ENCODE results near the gene ZNF653. TPM values are rescaled to one million over a fixed set of nuclear protein-coding genes. Genes with fewer than 3 reads are reported as not detected.

ZNF653 gene
- total and polyA plus RNA-seq, 2 donors (not counting 1 experiment from before 2014, with no cell fraction given), result 24.2 to 26.2 TPM

DNA sequence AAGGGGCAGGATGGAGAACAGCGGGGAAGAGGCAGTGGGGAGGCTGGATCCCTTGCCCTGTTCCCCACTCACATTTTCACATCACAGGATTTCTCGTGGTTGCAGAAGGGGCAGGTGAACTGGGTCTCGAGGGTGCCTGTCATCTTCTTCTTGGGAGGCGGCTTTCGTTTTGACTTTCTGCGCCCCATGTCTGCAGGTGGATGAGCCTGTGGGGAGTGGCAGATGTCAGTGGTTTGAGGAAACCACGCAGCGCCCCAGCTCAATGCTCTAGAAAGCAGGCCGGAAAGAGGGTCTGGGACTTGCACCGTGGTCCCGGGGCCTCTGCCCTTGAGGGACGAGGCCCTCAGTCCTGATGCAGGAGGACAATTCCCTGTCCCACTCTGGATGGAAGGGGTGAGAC, 48.5 kb upstream of the ZNF653 start:
- Mint-ChIP-seq H3K4me1 (peaks cover 52% of the 10 kb centered on the region), H3K27ac (peak overlapping the region; percentile 93), H3K9me3 (ENCODE audit: insufficient read depth) (no peaks in the 10 kb centered on the region), H3K4me3 (peak overlapping the region; percentile 60), H3K27me3 (no peaks in the 10 kb centered on the region)
- H2AFZ ChIP-seq (ENCODE audit: insufficient read depth, low read depth, low read length, poor library complexity, severe bottlenecking), result no peak overlapping the region
- peaks cover 30 to 55% of the 10 kb centered on the region in 2 donors for H3K4me1 ChIP-seq (ENCODE audit: control insufficient read depth in 2 of 2, insufficient read depth in 2 of 2, low read length in 2 of 2)
- DNase-seq (peak; percentile 74), ATAC-seq (ENCODE audit: low read depth) (no peak)
- 40% methylated on average over 9 of the region's 12 CpGs for WGBS (ENCODE audit: insufficient coverage)
- POLR2A ChIA-PET, result interaction anchor here (0.5 to 0.7 kb wide), 3 partner anchors 11 to 1317 kb away, joined by 3 to 4 read pairs (median 3); no protein-coding TSS in a partner anchor
- TF ChIP-seq, protein P1, sequence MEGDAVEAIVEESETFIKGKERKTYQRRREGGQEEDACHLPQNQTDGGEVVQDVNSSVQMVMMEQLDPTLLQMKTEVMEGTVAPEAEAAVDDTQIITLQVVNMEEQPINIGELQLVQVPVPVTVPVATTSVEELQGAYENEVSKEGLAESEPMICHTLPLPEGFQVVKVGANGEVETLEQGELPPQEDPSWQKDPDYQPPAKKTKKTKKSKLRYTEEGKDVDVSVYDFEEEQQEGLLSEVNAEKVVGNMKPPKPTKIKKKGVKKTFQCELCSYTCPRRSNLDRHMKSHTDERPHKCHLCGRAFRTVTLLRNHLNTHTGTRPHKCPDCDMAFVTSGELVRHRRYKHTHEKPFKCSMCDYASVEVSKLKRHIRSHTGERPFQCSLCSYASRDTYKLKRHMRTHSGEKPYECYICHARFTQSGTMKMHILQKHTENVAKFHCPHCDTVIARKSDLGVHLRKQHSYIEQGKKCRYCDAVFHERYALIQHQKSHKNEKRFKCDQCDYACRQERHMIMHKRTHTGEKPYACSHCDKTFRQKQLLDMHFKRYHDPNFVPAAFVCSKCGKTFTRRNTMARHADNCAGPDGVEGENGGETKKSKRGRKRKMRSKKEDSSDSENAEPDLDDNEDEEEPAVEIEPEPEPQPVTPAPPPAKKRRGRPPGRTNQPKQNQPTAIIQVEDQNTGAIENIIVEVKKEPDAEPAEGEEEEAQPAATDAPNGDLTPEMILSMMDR (IDR thresholded peaks at IDR 0.05), result no peak
- H3K4me3 ChIP-seq (ENCODE audit: control extremely low read depth in 1 of 5, extremely low read depth in 1 of 5, insufficient read depth in 1 of 5, low read depth in 2 of 5, low read length in 4 of 5), result no peak overlapping the region
- H3K9ac ChIP-seq (ENCODE audit: low read length), result no peak overlapping the region
- H3K9me3 ChIP-seq (ENCODE audit: control extremely low read depth in 1 of 3, control insufficient read depth in 2 of 3, insufficient read depth in 1 of 3, low read length in 2 of 3), result no peaks in the 10 kb centered on the region
- intact Hi-C loops (cut with micrococcal nuclease), result no loop called here
- peak overlapping the region; percentile 54 for H3K4me2 ChIP-seq (replicated peaks; ENCODE audit: low read depth, low read length, poor library complexity, severe bottlenecking)
- H3K27me3 ChIP-seq (replicated peaks in 1 of 4; ENCODE audit: control extremely low read depth in 1 of 4, control insufficient read depth in 3 of 4, insufficient read depth in 4 of 4, low read length in 3 of 4), result no peaks in the 10 kb centered on the region
- CTCF ChIA-PET, result interaction anchor here (10.7 kb wide), 1 partner anchor 33 kb away, joined by 289 read pairs; no protein-coding TSS in a partner anchor
- H4K20me1 ChIP-seq (ENCODE audit: control insufficient read depth, insufficient read depth, low read length, poor library complexity, severe bottlenecking), result peaks cover 37% of the 10 kb centered on the region
- H3K79me2 ChIP-seq (ENCODE audit: control insufficient read depth, insufficient read depth, low read length), result peaks cover 32% of the 10 kb centered on the region
- H3K27ac ChIP-seq (ENCODE audit: low read length in 2 of 2), result peak overlapping the region; percentile 75 to 84
- H3K36me3 ChIP-seq (replicated peaks in 1 of 2; ENCODE audit: control extremely low read depth in 1 of 2, control insufficient read depth in 1 of 2, extremely low read depth in 1 of 2, insufficient read depth in 2 of 2, low read length in 1 of 2), result peaks cover 0 to 34% of the 10 kb centered on the region in 2 experiments

DNA sequence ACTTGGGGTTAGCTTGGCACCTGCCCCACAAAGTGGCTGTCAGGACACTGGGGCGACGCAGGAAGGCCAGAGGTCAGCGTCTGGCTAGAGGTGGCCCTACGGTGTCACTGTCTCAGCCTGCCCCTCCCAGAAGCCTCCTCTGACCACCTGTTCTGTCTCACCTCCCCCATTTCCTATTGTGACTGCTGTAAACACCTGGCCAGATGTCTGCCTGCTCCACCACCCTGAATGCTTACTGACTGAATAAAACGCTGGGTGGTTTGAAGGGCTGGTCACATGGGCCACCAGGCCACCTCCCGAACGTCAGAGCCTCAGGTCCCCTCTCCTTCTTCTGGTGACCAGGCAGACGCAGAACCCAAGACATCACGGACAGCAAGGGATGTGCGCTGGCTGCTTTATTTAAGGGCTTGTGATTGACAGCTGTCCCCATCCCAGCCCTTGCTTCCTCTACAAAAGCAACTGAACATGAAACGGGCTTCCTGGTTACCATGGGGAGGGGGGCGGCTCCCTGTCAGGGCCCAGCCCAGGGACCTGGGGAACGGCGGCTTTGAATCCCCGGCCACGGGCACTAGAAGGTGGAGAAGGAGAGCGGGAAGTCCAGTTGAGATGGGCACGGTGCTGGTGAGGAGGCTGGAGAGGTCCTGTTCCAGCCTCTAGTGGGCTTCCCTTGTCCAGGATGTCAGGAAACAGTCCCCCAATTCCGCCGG, 47.2 kb upstream of the ZNF653 start:
- Histone ChIP-seq H3K9me3 (ENCODE audit: control extremely low read depth in 1 of 3, control insufficient read depth in 2 of 3, insufficient read depth in 1 of 3, low read length in 2 of 3) (no peaks in the 10 kb centered on the region), H3K4me3 (ENCODE audit: control extremely low read depth in 1 of 5, extremely low read depth in 1 of 5, insufficient read depth in 1 of 5, low read depth in 2 of 5, low read length in 4 of 5) (no peak overlapping the region), H3K4me1 (ENCODE audit: control insufficient read depth in 2 of 2, insufficient read depth in 2 of 2, low read length in 2 of 2) (peaks cover 23 to 46% of the 10 kb centered on the region in 2 donors), H3K79me2 (ENCODE audit: control insufficient read depth, insufficient read depth, low read length) (peaks cover 19% of the 10 kb centered on the region), H4K20me1 (ENCODE audit: control insufficient read depth, insufficient read depth, low read length, poor library complexity, severe bottlenecking) (peaks cover 37% of the 10 kb centered on the region), H3K9ac (ENCODE audit: low read length) (no peak overlapping the region), H3K4me2 (replicated peaks; ENCODE audit: low read depth, low read length, poor library complexity, severe bottlenecking) (peak overlapping the region; percentile 14), H3K36me3 (replicated peaks in 1 of 2; ENCODE audit: control extremely low read depth in 1 of 2, control insufficient read depth in 1 of 2, extremely low read depth in 1 of 2, insufficient read depth in 2 of 2, low read length in 1 of 2) (peaks cover 0 to 34% of the 10 kb centered on the region in 2 experiments), H3K27ac (ENCODE audit: low read length in 2 of 2) (peak overlapping the region; percentile 75 to 84), H2AFZ (ENCODE audit: insufficient read depth, low read depth, low read length, poor library complexity, severe bottlenecking) (no peak overlapping the region), H3K27me3 (replicated peaks in 1 of 4; ENCODE audit: control extremely low read depth in 1 of 4, control insufficient read depth in 3 of 4, insufficient read depth in 4 of 4, low read length in 3 of 4) (no peaks in the 10 kb centered on the region)
- intact Hi-C loops (cut with micrococcal nuclease), result no loop called here
- Mint-ChIP-seq H3K4me1 (peaks cover 46% of the 10 kb centered on the region), H3K27me3 (no peaks in the 10 kb centered on the region), H3K9me3 (ENCODE audit: insufficient read depth) (no peaks in the 10 kb centered on the region), H3K4me3 (peak overlapping the region; percentile 29), H3K27ac (peak overlapping the region; percentile 80)
- ChIA-PET CTCF (no interaction called here), POLR2A (interaction anchor here (0.6 kb wide), 1 partner anchor 23 kb away, joined by 3 read pairs; no protein-coding TSS in a partner anchor)
- ATAC-seq (ENCODE audit: low read depth) (peak; percentile 11), DNase-seq (no peak)
- TF ChIP-seq, protein P1 (IDR thresholded peaks at IDR 0.05), result no peak
- TF ChIP-seq EZH2 (IDR thresholded peaks at IDR 0.05; ENCODE audit: borderline replicate concordance, insufficient read depth, low read depth, low read length, poor library complexity, severe bottlenecking), result no peak
- WGBS (ENCODE audit: insufficient coverage), result 88% methylated on average over 14 of the region's 20 CpGs
